ENCODE results near the gene PHGDH.
A peak's percentile ranks its signal among the peaks of the same experiment; 100 is the strongest.

The PHGDH gene

GRCh38 chr1:119711804-119712341, at the start of gene PHGDH:
PHGDH (plus strand) TSS chr1:119711934; CDS start chr1:119712023, 89 bp downstream.
- DNase-seq (ENCODE audit: low read depth in 1 of 2, low spot score in 1 of 2) = peak; percentile 9 to 30

GRCh38 chr1:119662034-119662437, 49.7 kb upstream of the PHGDH start:
- no peak for DNase-seq (ENCODE audit: low read depth in 1 of 2, low spot score in 1 of 2)

- no peak for DNase-seq (ENCODE audit: low read depth in 1 of 2, low spot score in 1 of 2)
Measured at GRCh38 chr1:119664067-119664466, 47.7 kb upstream of the PHGDH start.

- no peak for DNase-seq (ENCODE audit: low read depth in 1 of 2, low spot score in 1 of 2)
Measured at GRCh38 chr1:119667173-119667572, 44.6 kb upstream of the PHGDH start.

- no peak for DNase-seq (ENCODE audit: low read depth in 1 of 2, low spot score in 1 of 2)
Measured at GRCh38 chr1:119670898-119671297, 40.8 kb upstream of the PHGDH start.

GRCh38 chr1:119673171-119673940, 38.4 kb upstream of the PHGDH start:
- DNase-seq (ENCODE audit: low read depth in 1 of 2, low spot score in 1 of 2) = no peak

- no peak for DNase-seq (ENCODE audit: low read depth in 1 of 2, low spot score in 1 of 2)
Measured at GRCh38 chr1:119674111-119674526, 37.6 kb upstream of the PHGDH start.

- peak in 1 of 2 donors; percentile 7 for DNase-seq (ENCODE audit: low read depth in 1 of 2, low spot score in 1 of 2)
Measured at GRCh38 chr1:119674835-119675289, 36.9 kb upstream of the PHGDH start.

GRCh38 chr1:119675349-119676345, 36.1 kb upstream of the PHGDH start:
- DNase-seq (ENCODE audit: low read depth in 1 of 2, low spot score in 1 of 2) = peak; percentile 12 to 59

- DNase-seq (ENCODE audit: low read depth in 1 of 2, low spot score in 1 of 2) = no peak
Measured at GRCh38 chr1:119676571-119677206, 35.0 kb upstream of the PHGDH start.

- no peak for DNase-seq (ENCODE audit: low read depth in 1 of 2, low spot score in 1 of 2)
Measured at GRCh38 chr1:119679223-119679622, 32.5 kb upstream of the PHGDH start.

GRCh38 chr1:119680193-119680592, 31.5 kb upstream of the PHGDH start:
- no peak for DNase-seq (ENCODE audit: low read depth in 1 of 2, low spot score in 1 of 2)

- no peak for DNase-seq (ENCODE audit: low read depth in 1 of 2, low spot score in 1 of 2)
Measured at GRCh38 chr1:119680723-119681122, 31.0 kb upstream of the PHGDH start.

GRCh38 chr1:119681560-119681959, 30.2 kb upstream of the PHGDH start:
- no peak for DNase-seq (ENCODE audit: low read depth in 1 of 2, low spot score in 1 of 2)

GRCh38 chr1:119682141-119682540, 29.6 kb upstream of the PHGDH start:
- no peak for DNase-seq (ENCODE audit: low read depth in 1 of 2, low spot score in 1 of 2)

- no peak for DNase-seq (ENCODE audit: low read depth in 1 of 2, low spot score in 1 of 2)
Measured at GRCh38 chr1:119683893-119684292, 27.8 kb upstream of the PHGDH start.

GRCh38 chr1:119686661-119687060, 25.1 kb upstream of the PHGDH start:
- DNase-seq (ENCODE audit: low read depth in 1 of 2, low spot score in 1 of 2) = no peak

- no peak for DNase-seq (ENCODE audit: low read depth in 1 of 2, low spot score in 1 of 2)
Measured at GRCh38 chr1:119687434-119688079, 24.2 kb upstream of the PHGDH start.

- DNase-seq (ENCODE audit: low read depth in 1 of 2, low spot score in 1 of 2) = no peak
Measured at GRCh38 chr1:119688810-119689209, 22.9 kb upstream of the PHGDH start.

- DNase-seq (ENCODE audit: low read depth in 1 of 2, low spot score in 1 of 2) = no peak
Measured at GRCh38 chr1:119689511-119689910, 22.2 kb upstream of the PHGDH start.
